NCI-H1694 treated with DMSO at 0.1 percent for 48 hours (cell line): ENCODE measurements around the gene CFAP251.
"Not testable (repeated sequence)": the region's sequence is repeated elsewhere in the genome, so short reads cannot be mapped to it uniquely, and the experiment has no call there.

Experiments used
- DNase-seq: peaks from one replicate; lab custom pipeline; 2025; lab: John Stamatoyannopoulos, UW

CFAP251 gene

DNA sequence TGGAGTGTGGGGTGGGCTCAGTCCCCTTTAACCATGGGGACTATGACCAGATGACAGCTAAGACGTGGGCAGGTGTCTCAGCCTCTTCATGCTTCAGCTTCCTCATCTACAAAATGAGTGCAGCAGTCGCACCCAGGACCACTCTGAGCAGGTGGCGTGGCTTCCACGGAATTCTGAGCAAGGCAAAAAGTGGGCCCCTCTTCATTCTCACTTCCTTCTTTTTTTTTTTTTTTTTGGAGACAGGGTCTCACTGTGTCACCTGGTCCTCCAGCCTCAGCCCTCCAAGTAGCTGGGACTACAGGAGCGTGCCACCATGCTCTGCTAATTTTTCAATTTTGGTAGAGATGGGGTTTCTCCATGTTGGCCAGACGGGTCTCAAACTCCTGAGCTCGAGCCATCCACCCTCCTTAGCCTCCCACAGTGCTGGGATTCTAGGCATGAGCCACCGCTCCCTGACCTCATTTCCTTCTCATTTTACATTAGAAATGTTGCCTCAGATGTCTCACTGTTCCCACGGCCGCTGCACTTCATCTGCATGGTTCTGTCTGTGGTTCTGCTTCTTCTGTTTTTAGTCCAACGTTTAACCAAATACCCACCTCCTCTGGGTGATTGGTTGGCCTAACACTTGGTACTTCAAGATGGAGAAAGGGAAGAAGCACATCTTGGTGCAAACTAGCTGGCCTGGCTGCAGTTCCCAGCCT, 61.9 kb downstream of the CFAP251 start:
- no peak for DNase-seq

DNA sequence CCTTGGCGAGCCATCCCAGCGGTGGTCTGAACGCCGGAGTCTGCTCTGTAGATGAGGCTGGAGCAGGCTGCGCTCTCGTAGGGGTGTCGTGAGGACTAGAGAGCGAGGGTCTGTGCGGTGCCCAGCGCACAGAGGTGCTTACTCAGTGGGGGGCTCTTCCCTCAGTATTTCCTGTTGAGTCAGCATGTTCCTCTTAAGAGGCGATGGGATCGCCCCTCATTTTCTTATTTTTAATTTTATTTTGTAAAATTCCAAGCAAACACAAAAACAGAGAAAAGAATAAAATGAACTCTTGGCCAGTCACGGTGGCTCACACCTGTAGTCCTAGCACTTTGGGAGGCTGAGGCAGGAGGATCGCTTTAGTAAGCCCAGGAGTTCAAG, 62.5 kb downstream of the CFAP251 start:
- DNase-seq = no peak

DNA sequence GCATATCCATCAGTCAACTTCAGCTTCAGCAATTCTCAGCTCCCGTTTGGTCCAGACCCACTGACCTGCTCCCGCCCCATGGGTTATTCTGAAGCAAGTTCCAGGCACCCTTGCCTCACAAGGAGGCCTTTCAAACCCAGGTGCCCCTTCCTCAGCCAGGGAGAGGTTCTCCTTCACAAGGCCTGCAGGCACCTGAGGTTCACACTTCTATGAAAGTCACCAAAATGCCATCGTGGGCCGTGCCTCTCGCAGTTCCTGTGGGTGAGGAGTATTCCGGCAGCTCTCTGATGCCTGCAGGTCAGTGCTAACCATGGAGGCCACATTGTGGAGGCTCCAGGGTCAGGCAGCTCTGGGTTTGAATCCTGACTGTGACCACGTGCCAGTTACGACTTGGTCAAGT, 63.1 kb downstream of the CFAP251 start:
- no peak for DNase-seq

DNA sequence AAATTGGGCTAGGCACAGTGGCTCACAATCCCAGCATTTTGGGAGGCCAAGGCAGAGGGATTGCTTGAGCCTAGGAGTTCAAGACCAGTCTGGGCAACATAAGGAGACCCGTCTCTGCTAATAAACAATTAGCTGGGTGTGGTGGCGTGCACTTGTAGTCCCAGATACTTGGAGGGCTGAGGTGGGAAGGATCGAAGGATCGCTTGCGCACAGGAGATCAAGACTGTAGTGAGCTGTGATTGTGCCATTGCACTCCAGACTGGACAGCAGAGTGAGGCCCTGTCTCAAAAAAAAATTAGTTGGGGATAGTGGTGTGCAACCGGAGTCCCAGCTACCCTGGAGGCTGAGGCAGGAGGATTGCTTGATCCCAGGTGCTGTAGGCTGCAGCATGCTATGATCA, 64.6 kb downstream of the CFAP251 start:
- no peak for DNase-seq

DNA sequence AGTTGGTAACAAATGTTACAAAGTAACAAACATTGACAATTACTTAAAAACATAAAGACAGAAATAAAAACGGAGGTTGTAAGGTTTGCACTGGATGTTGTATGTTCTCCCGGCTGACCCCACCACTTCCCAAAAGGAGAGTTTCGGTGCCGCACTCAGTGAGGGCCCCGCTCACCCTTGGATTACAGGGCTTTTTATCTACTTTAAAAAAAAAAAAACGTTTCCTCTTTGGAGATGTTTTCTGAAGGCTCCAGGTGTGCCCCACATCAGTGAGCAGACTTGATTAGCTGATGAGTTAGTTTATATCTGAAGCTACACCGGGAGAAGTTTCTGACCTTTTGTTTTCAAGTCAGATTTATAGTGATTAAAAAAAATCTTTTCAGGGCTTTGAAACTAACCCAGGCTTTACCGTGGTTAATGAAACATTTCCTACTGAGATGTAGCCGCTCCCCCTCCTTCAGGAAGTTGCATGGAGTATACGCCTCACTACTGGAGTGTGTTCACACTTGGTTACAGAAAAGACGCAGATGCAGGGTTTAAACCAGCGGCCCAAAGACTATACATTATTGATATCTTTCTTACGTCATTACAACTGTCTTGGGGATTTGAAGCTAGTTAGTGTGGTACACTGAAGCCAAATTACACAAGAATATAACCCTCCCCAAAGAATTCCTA, 65.3 kb downstream of the CFAP251 start:
- DNase-seq = no peak

DNA sequence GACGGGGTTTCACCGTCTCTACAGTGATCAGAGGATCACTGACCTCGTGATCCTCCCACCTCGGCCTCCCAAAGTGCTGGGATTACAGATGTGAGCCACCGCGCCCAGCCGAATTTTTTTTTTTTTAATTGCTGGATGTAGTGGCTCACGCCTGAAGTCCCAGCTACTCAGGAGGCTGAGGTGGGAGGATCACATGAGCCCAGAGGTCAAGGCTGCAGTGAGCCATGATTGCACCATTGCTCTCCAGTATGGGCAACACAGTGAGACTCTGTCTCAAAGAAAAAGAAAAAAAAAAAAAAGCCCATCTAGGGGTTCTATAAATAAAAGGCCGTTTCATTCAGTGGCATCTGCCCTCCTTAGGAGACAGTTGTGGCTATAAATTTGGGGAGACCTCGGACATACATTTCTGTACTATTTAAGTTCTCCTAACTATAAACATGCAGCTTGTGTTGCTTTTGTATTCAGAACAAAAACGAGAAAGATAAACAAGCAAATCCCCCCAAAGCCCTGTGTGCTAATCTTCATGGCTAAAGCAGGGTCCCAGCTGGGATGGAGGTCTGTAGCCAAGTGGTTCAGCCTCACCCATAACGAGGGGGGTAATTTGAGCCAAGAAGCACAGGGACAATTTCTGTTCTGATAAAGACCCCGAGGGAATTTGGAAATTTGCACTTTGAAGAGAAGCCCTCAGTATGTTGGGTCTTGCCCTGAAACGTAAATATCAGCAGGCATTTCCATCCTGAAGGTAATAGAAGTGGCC, 68.3 kb downstream of the CFAP251 start:
- DNase-seq = no peak

DNA sequence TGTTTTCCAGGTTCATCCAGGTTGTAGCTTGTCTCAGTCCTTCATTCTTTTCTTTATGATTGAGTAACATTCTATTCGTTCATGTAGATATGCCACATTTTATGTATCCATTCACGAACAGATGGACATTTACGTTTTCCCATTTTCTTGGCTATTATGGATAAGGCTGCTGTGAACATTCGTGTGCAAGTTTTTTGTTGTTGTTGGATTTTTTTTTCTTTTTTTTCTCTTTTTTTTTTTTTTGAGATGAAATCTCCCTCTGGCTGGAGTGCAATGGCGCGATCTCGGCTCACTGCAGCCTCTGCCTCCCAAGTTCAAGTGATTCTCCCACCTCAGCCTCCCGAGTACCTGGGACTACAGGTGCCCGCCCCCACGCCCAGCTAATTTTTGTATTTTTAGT, 70.1 kb downstream of the CFAP251 start:
- not testable (repeated sequence) for DNase-seq

DNA sequence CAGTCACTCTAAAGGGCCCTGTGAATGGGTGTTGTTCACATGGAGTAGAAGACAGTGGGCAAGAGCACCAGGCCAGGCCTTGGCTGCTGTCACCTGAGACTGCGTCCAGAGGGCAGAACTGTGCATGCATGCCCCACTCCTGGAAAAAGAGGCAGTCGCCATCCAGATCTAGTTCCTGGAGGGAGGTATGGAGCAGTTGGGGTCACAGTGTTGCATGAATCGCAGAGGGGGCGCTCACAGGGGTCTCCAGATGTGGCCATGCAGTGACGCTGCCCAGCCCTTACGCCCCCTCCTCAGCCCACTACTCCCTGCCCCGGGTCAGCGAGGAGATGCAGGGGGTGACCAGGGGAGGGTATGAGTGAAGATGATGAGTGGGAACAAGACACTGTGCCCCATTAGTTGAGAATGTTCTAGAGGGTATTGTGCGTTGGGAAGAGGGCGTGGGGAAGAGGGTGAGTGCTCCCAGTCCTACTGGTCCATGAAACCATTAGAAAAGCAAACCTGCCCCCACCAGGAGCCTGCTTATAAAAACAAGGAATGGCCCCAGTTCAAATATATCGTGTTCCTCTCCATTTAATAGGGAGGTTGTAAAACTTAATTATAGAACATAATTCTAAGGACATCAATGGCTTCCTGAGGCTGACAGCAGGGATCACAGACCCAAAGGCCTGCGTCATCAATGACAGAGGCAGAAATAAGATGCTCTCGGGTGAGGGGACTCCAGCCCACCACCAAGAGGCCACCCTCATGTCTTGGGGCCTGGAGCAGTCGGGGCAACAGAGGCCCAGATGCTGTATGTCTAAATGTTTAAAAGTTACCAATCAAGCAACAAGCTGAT, 71.1 kb downstream of the CFAP251 start:
- DNase-seq = no peak

DNA sequence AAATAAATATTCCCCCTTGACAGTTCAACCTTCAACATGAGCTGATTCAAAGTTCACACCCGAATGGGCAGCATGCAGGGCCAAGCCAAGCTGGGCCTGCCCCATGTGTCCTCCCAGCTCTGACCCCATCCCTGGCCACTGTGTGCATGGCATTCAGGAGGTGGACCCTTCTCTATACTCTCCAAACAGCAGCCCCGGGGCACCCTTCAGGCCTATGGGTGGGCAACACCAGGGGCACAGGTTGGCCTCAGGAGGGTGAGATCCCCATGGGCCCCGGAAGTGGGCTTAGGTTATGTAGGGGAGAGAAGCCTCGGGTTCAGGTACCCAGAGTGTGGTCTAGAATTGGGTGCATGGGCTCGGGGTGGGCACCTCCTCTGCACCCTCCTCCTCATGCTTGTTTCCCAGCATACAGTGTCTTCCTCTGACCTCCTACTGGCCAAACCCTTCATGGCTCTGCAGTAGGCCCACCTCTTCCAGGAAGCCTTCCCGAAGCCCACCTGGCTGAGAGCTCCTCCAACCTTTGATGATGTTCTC, 71.8 kb downstream of the CFAP251 start:
- no peak for DNase-seq

DNA sequence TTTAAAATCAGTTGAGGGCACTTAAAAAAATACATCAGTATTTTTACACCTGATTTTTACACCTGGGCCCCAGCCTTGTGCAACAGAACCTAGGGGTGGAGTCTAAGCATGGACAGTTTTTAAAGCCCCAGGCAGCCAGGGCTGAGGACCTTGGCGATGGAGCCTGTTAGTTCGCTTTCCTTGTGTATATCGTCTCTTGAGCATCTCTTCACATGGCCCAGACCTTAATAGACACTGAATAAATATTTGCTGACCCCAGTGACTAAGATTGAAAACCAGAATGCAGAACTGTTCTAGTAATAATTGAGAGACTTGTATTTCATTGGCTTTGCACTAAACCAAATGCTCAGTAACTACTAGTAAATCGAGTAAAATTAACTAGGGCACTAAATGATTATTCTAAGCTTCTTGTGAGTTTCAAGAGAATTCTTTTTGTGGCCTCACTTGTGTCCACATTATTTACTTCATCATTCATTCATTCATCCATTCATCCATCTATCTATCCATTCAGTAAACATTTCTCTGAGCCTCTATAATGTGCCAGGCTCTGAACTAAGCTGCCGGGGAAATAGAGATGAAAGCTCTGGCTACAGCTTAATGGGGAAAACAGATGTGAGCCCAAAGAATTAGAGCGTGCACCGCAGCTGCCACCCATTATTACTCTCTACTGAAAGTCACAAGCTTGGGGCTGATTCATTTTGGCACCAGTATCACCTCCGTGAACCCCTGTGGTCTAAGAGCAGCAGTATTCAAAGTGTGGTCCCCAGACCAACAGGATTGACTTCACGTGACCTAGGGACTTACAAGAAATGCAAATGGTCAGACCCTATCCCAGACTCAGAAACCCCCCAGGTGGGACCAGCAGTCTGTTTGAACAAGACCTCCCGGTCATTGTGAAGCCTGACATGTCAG, 72.6 kb downstream of the CFAP251 start:
- DNase-seq = no peak

DNA sequence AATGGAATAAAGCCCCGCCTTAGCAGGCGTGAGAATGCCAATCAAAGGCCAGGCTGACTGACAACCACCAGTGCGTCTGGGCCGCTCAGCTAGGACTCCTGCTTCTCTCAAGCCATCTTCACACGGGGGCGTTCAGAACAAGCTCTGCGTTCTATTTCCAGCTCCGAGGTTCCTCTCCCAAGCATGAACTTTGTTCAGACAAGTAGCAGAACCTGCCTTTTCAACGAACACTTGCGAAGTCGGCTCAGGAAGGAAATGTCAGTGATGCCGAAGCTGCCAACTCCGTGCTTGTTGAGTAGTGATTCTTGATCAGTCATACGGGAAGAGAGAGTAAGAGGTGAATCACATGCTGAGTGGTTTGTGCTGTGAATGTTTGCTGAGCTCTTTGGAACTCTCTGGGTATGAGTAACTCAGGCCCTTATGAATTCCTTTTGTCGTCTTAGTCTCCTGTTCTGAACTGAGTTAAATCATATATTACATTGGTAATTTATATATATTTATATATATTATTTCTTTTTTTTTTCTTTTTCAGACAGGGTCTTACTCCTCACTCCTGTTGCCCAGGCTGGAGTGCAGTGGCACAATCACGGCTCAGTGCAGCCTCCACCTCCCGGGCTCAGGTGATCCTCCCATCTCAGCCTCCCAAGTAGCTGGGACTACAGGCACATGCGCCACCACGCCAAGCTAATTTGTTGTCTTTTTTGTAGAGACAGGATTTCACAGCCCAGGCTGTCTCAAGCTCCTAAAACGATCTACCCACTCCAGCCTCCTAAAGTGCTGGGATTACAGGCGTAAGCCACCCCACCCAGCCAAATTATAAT, 73.9 kb downstream of the CFAP251 start:
- DNase-seq = no peak

DNA sequence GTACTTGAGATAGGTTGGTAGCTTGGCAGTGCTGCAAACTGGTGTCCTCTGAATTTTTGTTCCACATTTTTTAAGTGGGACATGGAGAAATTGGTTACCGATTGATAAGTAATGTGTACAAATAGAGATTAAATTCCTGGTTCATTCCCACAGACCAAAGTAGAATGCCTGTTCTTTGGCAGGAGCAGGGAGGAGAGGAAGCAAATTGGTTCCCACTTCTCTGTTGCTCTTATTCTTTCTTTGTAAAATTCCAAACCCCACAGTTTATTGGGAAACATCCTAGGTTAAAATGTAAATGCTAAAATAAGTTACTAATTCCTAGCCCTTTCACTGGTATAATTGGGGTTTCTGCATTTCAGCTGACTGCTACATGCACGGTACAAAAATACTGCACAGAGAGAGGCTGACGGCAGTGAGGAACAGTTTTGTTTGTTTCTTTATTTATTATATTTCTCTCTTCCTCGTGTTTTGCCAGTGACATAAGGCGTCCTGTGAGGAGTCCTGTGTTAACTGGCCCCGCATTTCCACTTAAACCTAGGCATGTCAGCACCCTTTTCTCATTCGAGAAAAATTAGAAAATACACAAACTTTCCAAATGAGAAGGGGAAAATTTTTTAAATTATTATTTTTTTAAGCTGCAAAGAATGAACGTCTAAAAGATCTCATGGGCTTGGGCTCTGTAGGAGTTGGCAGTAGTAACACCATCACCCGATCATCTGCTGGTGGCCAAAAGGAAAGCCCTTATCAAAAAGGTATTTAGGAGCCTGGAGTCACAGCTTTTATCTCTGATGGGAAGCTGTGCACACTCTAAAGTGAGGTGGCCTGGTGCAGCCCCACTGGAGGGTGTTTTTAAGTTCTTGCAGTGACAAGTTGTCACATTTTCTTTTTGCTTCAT, 77.9 kb downstream of the CFAP251 start:
- DNase-seq = no peak

DNA sequence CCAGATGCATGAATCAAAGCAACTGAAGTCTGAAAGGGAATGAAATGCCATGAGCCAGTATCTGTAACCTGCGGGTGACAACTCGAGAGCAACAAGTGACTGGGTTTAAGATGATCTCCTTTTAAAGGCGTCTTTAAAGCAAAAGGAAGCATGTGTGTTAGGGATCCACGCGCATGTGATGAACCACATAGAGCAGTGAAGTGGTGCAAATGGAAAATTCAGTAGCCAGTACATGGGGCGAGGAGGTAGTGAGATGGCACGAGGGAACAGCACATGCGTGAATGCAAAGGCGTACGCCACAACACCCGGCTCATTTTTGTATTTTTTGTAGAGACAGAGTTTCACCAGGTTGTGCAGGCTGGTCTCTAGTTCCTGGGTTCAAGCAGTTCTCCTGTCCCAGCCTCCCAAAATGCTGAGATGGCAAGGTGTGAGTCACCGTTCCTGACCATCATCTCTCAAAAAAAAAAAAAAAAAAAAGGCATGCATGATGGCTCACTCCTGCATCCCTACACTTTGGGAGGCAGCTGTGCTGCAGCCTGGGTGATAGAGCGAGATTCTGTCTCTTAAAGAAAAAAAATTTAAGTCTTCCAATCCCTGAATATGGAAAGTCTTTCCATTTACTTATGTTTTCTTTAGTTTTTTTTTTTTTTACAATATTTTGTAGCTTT, 78.7 kb downstream of the CFAP251 start:
- no peak for DNase-seq

DNA sequence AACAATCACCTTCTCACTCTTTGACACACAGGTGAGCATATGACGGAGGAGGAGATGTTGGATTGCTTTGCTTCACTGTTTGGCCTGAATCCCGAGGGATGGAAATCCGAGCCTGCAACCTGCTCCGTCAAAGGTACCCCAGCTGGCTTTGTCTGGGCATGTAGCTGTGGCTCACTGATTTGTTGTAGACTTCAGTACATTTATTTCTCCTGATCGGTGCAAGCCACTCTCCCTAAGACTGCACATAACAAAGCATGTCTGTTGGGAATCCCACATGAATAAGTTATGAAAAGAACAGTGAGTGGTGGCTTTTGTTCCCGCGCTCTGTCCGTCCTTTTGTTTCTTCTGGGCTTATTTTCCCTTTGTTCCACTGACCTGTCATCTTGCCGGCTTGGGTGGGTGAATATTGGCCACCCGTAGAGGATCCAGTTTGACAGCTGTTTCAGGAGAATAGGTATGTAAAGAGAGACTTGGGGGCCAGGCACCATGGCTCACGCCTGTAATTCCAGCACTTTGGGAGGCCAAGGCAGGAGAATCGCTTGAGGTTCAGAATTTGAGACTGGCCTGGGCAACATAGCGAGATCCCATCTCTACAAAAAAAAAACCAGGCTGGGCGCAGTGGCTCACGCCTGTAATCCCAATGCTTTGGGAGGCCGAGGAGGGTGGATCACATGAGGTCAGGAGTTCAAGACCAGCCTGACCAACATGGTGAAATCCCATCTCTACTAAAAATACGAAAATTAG, 83.2 kb downstream of the CFAP251 start:
- peak; percentile 46 for DNase-seq

DNA sequence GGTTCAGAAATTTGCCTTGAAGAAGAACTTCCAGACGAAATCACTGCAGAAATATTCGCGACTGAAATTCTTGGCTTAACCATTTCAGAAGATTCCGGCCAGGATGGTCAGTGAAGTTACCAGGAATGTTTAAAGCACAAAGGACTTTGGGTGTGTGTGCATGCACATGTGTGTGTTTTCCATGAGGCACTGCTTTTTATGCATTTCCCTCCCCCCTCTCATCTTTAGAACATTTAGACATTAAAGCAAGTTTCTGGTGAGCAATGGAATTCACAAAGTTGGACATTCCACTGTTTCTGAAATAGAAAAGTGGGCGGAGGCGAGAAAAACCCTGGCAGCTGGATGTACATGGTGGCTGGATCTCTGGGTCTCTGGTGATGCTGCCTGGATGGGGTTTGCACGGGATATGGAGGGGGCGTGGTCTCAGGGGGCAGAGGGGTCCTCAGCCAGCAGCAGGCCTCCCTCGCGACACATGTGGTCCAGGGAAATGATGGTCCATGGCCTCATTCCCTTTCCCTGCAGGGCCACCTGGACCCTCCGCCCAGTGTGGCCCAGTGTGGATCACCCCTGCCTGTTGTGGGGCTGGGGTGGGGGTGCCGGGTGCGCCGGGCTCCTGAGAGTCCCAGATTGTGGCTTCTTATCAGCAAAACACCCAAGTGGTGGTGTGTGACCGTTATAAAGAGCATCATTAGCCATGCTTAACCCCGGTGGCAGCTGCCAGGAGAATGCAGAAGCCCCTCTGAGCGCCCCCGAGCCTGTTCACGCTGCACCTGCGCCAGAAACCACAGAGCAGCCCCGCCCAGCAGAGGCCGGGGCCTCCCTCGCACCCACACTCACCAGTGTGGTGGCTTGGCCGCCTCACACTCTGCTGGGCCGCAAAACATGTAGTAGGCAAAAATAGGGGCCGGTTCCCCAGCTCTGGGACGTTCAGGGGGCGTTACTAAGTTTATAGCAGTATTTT, 85.5 kb downstream of the CFAP251 start:
- DNase-seq = no peak

DNA sequence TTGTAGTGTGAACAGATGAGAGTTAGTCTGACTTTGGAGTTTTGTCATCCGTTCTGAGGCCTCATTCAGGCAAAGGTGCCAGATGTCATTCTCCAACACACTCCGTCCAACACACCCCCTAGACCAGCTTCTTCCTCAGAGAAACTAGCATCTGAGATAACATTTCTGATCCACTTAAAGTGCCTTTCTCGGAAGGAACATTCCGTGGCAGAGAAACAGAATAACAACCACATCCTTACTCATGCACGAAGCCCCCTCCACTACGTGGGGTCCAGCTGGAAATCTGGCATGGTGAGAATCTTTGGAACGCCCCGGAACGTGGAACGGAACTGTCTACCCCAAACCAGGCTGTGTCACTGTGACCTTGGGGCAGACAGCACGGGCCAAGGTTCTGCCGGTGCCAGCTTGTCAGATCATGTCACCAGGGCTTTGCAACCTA, 86.3 kb downstream of the CFAP251 start:
- no peak for DNase-seq
